ENCODE results near the gene IPPK.

DNA sequence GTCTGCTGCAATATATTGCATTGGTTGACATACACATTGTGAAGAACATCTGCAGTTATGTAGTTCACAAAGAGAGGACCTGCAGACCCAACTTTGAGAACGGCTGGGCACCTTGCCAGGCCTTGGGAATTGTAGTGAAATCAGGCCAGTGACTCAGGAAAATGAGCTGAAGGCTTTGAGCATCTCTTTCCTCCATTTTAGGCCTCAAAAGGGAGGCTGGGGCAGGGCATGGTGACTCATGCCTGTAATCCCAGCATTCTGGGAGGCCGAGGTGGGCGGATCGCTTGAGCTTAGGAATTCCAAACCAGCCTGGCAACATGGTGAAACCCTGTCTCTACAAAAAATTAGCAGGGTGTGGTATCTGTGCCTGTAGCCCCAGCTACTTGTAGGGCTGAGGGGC is 1.4 kb upstream of the IPPK start:
- TF ChIP-seq CTCF (IDR thresholded peaks at IDR 0.05) (no peak), EZH2 (IDR thresholded peaks at IDR 0.05; ENCODE audit: borderline replicate concordance, insufficient read depth, low read depth, low read length, poor library complexity, severe bottlenecking) (no peak)
